AG09319 (cell line): Measurements from ENCODE around the gene GALNT17.

Source experiments
- DNase-seq: peaks from one replicate; pipeline ENCODE4 v3.0.0-alpha.2; 2010; ENCODE audit warnings: low read depth; ENCODE audit errors: extremely low read depth
- TF ChIP-seq, protein P1 (sequence below): IDR thresholded peaks from 2 replicates; pipeline ENCODE4 v1.5.1; 2011; ENCODE audit warnings: low read depth, mild to moderate bottlenecking, inconsistent platforms, low read length, moderate library complexity

The GALNT17 gene

GRCh38 chr7:71266912-71267311 is 135.0 kb downstream of the GALNT17 start:
- TF ChIP-seq, protein P1, sequence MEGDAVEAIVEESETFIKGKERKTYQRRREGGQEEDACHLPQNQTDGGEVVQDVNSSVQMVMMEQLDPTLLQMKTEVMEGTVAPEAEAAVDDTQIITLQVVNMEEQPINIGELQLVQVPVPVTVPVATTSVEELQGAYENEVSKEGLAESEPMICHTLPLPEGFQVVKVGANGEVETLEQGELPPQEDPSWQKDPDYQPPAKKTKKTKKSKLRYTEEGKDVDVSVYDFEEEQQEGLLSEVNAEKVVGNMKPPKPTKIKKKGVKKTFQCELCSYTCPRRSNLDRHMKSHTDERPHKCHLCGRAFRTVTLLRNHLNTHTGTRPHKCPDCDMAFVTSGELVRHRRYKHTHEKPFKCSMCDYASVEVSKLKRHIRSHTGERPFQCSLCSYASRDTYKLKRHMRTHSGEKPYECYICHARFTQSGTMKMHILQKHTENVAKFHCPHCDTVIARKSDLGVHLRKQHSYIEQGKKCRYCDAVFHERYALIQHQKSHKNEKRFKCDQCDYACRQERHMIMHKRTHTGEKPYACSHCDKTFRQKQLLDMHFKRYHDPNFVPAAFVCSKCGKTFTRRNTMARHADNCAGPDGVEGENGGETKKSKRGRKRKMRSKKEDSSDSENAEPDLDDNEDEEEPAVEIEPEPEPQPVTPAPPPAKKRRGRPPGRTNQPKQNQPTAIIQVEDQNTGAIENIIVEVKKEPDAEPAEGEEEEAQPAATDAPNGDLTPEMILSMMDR, result no peak
- DNase-seq, result no peak

DNA sequence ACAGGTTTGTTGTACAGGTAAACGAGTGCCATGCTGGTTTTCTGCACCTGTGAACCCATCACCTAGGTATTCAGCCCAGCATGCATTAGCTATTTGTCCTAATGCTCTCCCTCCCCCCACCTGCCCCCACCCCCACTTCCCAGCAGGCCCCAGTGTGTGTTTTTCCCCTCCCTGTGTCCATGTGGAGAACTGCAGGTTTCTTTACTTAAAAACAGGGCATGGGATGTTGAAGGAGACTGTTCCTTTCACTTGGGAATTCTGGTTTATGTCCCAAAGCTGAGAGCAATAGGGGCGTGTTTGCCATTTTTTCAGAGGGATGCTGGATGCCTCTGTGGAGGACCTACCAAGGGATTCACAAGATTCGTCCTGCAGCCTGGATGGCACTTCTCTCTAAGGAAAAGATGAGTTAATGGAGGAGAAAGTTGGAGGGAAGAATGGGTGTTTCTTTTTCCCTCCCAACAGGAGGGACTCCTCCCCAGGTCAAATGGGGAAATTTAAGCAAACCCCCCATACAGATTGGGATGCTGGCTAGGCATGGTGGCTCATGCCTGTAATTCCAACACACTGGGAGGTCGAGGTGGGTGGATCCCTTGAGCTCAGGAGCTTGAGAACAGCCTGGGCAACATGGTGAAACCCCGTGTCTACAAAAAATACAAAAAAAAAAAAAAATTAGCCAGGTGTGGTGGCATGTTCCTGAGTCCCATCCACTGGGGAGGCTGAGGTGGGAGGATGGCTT is 136.0 kb downstream of the GALNT17 start:
- no peak for DNase-seq
- TF ChIP-seq, protein P1, result no peak

GRCh38 chr7:71270558-71270957 is 138.6 kb downstream of the GALNT17 start:
- TF ChIP-seq, protein P1, result no peak
- no peak for DNase-seq

DNA sequence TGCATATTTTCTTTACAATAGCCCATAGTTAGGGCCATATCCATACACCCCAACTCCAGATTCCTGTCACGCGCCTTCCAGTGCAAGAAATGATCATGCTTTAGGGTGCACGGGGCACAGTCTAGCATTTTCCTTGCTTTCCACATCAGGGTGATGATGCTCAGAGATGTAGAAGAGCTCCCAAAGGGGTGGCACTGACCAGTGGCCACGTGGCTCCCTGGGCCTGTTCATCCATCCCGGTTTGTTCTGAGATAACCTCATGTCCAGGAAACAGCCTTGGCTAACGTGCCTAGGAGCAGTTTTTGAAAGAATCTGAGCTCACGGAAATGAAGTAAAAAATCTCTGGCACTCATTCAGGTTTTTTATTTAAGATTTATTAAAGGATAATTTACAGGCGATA is 139.3 kb downstream of the GALNT17 start:
- DNase-seq, result no peak
- TF ChIP-seq, protein P1, result no peak

DNA sequence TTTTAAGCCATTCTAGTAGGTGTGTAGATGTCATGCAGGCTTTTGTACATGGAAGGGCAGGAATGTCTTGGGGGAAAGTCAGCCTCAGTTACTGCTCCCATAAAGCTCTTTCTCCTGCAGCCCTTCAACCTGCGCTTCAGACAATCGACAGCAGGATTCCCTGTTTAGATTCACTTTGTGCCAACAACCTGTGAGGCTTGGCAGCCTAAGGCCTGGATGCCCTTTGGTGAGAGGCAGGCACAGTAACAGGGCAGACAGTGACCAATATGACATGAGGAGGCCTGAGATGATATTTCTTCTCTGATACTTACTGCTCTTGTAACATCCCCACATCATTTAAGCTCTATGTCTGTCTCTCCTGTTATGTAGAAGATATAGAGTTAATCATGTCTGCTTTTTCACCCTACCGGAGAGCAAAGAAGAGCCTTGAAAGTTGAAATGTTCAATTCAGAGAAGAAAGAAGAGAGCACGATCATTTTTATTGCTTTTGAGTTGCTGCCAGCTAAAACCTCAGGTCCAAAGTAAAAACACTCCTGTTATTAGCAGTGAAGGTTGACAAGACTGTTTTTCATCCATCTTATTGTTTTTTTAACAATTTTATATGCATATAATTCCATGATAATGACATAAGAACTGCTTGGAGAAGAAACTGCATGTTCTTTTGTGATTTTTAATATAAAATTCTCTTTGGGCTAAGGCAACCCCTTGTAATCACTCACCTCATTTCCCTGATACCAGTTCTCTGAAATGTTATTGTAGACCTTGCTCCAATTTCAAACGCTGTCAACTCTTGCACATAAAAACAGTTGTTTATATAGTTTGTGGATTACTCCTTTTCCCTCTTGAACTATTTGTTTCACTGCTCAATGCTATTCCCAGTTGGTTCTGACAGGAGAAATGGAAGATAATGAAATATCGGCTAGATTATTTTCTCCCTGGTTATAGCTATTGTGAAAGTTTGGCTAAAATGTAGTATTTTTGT is 140.9 kb downstream of the GALNT17 start:
- DNase-seq, result no peak
- TF ChIP-seq, protein P1, result no peak

- TF ChIP-seq, protein P1, result no peak
- no peak for DNase-seq
Measured at GRCh38 chr7:71278257-71278656, 146.3 kb downstream of the GALNT17 start.

GRCh38 chr7:71281261-71281660 is 149.3 kb downstream of the GALNT17 start:
- TF ChIP-seq, protein P1, result no peak
- DNase-seq, result no peak
